Lung microvascular endothelial cell (primary cell): ENCODE data around the gene CTBP2. TPM values are rescaled to one million over a fixed set of nuclear protein-coding genes. Genes with fewer than 3 reads are reported as not detected.
"Not testable (repeated sequence)": the region's sequence is repeated elsewhere in the genome, so short reads cannot be mapped to it uniquely, and the experiment has no call there.

Source experiments
- DNase-seq, 2 donors: peaks; one replicate each; pipeline versions ENCODE4 v3.0.0 to v3.0.0-alpha.2; 2010; ENCODE audit warnings: low read depth in 2 of 2
- total RNA-seq: library from RNA; depleted of rRNA; stranded (reverse); fragments of >200 nt; gene quantifications from 2 replicates; pipeline ENCODE4 v1.2.1, GENCODE V29; 2014

CTBP2 gene
- total RNA-seq, 1 donor from 2014 or later, result 79.6 TPM

DNA sequence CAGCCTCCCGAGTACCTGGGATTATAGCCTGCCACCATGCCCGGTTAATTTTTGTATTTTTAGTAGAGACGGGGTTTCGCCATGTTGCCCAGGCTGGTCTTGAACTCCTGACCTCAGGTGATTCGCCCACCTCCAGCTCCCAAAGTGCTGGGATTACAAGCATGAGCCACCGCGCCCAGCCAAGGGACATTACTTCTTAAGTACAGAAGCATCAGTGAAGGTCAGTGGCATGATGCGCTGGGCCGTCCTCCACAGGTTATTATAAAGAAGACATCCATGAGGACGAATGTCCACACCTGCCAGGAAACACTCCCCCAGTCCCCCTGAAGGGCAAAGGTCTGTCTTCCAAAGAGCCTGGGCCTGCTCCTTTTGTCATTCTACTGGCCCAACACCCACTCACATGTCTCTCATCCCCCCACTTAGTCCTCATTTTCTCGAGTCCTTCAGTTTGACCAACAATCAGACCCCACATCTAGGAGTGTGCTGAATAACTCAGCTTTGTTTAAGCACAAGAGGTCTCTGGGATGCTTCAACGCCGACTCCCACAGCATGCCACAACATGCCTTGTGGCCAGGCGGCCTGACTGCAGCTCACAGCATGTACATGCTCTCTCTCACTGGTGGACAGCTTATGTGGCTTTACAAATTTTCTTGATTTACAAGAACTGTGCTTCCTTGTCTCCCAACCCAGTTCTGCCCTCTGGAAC, 73.0 kb downstream of the CTBP2 start:
- no peak for DNase-seq

DNA sequence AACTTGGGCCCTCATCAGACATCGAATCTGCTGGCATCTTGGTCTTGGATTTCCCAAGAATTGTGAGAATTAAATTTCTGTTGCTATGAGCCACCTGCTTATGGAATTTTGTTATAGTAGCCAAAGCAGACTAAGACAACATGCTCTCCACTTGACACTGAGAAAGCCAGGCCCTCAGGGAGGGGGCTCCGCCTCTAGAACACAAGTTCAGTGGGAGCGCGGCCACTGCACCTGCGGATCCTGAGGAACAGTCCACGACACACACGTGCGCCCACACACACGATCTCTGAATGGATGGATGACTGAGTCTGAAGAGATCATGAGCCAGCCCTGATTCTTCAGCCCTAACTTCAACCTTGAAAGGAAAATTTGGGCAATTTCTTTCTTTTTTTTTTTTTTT, 73.7 kb downstream of the CTBP2 start:
- DNase-seq, result no peak

DNA sequence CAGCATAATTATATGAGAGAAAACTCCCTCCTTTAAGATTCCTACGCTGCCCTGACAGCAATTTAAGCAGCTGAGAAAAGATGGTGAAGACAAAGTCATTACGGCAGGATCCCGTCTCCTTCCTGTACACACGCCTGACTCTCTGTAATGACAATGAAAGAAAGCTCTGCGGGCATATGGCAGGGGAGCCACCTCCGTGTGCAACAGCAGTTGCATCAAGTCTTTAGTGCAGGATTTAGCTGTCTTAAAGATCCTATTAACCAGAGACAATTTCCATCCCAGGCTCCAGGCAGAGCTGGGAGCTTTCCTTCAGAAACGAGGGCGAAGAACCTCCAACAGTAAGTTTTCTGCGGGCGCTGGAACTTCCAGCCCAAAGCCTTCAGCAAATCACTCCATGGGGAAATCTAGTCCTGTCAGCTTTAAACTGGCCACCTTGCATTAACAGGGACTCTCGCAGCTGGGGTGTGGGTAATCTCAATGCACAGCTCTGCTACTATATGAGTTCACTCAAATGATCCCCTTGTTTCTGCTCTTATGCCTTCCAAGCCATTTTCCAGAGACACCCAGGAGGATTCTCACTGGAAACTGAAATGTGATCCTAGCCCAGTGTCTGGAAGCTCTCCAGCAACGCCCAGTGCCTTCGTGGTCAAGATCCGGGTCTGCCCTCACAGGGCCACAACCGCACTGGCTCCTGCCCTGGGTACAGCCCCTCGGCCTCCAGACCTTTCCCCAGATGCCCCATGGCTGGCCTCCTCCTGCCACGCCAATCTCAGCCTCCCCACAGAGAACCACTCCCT, 74.9 kb downstream of the CTBP2 start:
- DNase-seq, result peak in 1 of 2 donors; percentile 43

DNA sequence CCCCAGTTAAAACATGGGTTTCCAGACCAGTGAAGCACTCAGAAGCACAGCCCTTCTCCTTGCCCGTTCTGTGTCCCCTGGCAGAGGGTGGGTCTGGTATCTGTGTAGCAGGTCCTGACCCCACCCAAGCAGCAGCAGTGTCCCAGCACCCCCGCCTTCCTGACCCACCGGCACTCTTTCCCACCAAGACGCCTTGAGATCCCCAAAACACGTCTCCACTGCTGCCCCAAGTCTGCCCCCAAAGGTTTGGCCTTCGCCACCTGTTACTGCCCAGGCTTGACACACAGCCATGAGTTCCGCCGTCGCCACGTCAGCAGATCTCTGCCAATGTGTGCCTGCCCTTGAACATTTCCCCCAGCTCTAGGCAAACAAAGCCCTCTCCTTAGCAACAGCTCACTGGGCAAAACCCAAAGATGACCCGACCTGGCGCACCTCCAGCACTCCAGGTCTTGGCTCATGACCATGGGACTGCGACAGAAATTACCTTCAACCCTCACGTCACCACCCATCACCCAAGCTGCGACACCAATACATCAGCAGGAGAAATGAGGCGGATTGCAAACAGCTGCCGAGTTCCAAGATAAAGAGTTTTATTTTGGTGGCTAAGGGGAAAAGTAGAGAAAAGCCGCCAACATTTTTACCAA, 75.6 kb downstream of the CTBP2 start:
- peak; percentile 85 to 92 for DNase-seq

DNA sequence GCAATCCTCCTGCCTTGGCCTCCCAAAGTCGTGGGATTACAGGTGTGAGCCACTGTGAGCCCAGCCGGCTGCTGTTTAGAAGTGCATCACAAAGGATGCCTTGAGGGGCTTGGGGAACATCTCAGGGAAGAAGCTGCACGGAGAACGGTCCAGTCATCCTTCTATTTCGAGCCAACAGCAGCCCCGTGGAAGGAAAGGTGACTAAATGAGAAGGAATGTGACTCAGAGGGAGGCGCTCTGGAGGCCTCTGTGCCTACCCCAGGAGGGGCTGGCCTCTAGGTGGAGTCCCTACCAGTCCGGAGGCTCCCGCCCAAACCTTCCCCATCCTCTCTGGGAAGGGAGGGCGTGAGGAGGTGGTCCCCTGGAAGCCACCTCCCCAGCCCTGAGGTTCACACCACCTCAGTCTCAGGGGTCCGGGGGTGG, 76.2 kb downstream of the CTBP2 start:
- peak; percentile 68 to 97 for DNase-seq

DNA sequence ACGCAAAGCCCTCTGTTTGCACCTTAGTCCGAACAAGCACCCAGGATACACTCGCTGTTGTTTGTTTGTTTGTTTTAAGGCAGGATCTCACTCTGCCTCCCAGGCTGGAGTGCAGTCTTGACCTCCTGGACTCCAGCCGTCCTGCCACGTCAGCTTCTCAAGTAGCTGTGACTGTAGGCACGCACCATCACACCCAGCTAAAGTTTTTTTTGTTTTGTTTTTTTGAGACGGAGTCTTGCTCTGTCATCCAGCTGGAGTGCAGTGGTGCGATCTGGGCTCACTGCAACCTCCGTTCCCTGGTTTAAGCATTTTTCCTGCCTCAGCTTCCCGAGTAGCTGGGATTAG, 76.8 kb downstream of the CTBP2 start:
- peak in 1 of 2 donors; percentile 94 for DNase-seq

DNA sequence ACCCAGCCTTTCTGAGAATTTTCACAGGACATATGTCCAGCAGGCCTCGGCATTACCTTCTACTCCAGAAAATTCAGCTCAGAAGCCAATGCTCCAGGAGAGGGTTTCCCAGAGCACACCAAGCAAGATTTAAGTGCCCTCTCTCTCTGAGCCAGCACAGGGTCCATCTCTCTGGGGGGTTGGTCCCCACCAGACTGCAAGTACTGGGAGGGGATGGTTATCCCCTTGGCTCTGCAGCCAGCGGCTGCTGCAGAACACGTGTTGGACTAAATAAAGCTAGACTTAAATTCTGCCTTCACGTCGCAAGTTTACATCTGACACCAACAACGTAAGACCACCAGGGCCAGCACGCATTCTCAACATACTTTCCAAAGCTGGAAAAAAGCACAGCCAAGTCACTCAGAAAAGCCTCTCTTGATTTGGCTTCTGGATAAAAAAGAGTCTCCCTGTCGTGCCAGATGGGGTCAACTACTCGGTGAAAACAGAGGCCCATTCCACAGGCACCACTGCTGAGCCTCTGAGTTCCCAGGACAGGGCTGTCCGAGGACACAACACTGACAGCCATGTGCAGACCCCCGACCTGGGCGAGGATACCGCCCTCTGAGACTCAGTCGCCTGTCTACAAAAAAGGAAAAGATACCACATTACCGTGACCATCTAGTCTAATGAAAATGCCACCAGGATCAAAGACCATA, 77.3 kb downstream of the CTBP2 start:
- DNase-seq, result no peak

DNA sequence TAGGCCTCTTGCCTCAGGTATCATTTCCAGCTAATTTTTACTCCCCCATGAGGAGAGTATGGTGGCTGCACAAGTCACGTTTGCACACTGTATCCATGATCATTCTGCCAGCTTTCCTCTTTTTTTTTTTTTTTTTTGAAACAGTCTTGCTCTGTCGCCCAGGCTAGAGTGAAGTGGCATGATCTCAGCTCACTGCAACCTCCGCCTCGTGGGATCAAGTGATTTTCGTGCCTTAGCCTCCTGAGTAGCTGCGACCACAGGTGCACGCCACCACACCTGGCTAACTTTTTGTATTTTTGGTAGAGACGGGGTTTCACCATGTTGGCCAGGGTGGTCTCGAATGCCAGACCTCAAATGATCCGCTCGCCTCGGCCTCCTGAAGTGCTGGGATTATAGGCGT, 77.9 kb downstream of the CTBP2 start:
- not testable (repeated sequence) for DNase-seq

DNA sequence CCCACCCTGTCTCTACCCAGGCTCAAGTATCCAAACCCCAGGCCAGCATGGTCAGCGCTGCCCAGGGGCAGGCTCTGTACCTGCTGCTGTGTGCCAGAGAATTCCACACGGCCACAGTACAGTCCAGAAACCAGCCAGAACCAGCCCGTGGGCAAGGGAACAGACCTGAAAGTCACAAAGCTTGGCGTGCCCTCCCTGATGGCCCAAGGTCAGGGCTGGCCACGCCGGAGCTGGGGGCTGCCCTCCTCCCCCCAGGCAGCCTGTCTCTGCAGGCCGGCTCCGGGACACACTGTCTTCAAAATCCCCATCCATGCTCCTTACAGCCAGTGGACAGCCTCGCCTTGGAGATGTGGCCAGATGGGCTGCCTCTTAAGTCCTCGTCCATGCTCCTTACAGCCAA, 78.4 kb downstream of the CTBP2 start:
- DNase-seq, result no peak

DNA sequence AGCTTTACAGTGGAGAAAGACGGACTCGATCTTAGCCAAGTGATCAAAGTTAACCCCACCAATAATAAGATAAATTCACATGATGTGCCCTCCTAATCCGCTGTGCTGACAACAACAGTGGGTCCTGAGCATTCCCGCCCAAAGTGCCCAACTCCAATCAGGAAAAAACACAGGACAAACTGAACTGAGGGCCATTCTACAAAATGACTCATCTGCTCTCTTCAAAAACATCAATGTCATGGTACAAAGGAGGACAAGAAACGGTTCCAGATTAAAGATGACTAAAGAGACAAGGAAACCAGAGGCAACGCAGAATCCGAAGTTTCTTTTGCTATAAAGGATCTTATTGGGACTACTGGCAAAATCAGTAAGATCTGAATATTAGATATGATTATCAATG, 79.4 kb downstream of the CTBP2 start:
- peak; percentile 56 to 74 for DNase-seq

DNA sequence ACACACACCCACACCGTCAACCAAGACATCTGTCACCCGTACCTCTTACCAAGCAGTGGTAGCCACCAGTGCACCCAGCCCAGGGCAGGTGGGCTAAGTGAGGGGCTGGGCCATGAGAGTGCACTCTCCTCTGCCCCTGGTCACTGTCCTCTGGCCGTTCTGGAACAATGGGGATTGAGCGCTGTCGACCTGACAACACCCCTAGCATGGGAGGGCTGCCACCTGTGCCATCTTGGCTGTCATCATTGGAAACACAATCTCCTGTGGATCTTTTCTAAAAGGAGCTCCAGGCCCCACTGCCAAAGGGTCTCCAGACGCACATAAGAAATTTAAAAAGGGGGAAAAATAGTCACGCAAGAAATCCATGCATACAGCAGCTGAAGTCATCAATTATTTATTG, 80.1 kb downstream of the CTBP2 start:
- no peak for DNase-seq

DNA sequence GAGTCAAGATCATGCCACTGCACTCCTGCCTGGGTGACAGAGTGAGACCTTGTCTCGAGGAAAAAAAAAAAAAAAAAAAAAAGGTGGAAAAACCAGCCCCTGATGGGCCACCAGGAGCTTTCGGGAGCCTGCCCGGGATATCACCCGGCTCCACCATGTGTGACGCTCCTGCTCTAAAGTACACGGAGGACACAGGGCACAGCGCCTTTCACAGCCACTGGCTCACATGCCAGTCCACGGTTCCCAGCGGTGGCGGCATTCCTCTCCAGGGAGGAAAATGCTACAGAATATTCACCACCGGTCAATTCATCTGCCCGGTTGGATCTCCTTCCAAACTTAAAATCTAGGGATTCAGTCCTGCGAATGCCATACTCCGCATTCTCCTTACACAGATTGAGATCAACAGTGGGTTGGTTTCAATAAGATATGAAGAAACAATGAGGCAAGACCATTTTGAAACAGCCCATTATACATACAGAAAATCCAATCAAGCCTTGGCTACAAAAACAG, 81.2 kb downstream of the CTBP2 start:
- DNase-seq, result no peak

DNA sequence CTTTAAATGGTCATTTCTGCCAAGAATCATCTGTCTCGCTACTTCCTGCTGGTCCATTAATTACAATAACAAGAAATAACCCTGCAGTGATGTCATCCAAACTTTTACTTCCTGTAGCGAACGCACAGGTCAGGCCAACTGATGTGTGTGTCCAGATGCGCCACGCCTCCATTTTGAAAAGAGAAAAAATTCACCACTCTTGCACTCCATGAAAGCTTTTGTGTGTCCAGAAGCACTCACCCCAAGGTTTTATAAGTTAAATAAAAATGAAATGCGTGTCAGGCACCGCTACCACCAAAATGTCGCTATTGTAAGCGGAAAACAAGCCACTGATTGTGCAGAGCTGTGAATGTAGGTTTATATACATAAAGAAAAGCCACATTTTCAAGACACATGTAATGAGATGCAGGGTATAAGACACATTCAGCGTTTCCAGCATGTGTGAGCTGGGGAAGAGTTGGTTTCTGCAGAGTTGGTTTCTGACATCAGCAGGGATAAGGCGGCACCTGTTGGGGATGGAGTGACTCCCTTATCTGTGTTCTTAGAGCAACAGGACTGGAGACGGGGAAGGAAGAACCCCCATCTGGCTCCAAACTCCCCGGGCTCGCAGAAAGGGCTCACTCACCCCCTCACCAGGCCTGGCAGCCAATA, 83.3 kb downstream of the CTBP2 start:
- DNase-seq, result peak; percentile 87 to 95

DNA sequence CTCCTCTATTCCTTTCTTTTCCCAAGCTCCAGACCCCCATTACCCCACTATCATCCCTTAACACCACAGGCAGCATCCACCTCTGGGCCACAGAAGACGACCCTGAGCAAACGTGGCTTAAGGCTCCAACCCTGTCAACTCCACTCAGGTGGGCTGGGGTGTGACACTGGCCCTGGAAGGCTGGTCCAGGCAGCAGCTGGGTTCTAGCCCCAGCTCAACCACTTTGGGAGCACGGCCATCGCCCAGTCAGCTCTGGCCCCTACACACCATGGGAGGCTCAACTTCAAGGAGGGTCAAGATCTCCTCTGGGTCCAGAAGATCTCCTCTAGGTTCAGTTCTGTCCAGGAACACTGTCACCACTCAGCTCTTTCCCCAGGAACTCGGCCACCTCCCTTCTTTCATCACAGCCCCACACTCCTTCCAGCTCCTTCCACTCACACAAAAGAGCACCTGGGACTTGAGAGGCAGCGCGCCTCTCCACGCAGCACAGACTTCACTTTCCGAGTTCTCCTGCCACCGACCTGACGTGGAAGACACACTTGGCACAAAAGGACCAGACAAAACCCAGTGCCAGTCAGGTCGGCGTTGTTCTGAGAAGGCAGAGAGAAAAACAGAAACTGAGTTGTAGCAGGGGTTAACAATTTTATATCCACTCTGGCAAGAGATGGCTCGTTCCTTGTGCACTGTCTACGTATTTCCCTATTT, 84.1 kb downstream of the CTBP2 start:
- DNase-seq, result no peak

DNA sequence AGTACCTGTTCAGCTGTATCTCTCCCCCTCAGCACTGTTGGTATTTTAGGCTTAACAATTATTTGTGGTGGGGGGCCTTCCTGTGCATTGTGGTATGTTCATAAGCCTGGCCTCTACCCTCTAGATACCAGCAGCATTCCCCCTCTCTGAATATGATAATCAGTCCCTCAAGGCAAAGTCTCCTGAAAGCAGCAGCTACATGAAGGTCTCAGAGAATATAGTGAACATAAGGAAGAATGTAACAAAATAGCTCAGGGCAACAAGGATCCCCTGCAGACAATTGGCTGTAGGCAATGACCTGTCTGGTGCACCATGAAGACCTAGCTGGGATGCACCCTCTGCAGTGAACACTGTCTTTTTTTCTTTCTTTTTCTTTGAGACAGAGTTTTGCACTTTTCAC, 86.4 kb downstream of the CTBP2 start:
- no peak for DNase-seq

DNA sequence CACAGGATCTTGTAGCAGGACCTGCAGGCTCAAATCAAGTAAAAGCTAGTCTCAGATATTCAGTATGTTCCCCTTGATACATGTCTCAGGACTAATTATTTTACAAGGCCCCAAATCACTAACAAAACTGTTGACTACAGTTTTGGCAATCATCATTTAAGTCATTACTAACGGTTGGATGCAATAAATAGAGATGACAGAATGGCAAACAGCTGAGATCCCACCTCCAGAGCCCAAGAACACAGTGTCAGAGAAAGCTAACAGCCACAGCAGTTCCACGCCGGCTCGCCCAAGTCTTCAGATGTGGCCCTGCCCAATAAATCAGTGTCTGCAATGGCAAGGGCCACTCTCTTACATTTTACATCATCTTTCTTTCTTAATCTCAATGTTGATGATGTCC, 87.6 kb downstream of the CTBP2 start:
- no peak for DNase-seq

DNA sequence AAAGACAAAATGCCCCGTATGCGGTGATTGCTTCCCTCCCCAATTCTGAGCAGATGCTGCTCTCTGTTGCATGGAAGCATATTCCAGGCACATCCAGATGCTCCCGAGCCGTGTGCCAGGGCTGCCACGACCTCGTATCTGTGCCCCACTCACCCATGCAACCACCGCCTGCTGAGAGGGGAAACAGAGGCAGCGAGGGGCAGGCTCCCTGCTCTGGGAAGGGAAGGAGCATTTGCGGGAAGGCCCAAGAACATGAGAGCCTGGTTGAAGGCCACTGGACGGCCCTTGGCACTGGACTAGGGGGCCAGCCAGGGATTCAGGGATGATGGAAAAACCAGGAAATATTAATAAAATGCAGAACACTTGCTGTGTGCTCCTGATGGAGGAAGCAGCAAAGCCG, 89.4 kb downstream of the CTBP2 start:
- DNase-seq, result no peak

DNA sequence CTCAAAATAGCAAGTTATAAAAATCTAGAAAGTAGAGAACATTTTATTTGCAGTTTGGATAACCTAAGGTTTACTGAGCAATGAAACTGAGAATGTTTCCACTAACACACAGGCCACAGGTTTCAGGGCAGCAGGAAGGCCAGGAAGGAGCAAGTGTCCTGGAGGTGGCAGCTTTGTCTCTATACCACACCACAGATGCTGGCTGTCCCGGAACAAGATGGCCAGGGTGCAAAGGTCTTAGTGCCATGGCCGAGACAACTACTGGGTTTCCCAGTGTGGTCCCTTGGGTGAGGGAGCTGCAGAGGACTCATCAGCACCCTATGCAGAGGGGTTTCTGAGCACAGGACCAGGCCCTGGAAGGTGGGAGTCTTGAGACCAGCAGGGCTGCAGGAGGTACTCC, 92.0 kb downstream of the CTBP2 start:
- no peak for DNase-seq

DNA sequence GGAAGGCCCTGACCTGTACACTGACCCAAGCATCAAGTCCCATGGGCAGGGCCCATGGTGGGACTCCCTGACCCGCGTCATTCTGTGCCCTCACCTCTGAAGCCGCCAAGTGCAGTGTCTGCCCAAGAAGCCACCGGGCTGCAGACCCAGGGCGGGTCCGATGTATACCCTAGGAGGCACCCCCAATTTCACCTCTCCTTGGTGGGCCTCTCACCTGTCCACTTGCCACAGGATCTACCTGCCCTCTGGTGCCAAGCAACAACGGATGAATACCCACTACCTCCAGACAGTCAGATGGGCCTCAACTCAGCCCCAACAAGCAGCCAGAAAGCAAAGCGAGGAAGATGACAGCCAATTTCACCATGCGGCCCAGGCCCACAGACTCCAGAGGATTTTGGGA, 92.6 kb downstream of the CTBP2 start:
- no peak for DNase-seq

DNA sequence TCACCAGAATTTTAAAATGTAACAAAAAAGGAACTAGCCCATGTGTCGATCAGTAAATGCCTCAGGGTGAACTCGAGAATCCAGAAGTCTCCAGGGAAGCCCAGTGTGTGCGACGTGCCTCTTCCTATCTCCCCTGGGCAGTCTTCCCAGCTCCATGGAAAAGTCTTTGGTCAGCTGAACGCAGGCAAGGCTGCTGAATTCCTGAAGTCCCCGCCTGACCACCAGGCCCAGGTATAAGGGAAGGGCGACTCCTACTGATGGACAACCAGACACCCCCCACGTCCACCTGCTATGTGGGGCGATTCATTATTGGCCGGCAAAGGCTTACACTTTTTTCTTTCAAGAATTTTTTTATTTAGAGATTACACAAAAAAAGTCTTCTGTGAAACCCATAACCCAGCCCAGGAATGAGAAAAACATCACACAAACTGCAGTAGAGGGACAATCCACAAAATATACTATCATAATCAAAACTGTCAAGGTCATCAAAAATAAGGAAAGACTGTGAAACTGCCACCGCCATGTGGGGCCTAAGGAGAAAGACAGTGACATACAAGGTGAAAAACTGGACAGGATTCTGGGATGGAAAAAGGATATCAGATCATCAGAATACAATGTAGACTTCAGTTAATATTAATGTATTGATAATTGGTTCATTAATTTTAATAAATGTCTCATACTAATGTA, 93.5 kb downstream of the CTBP2 start:
- DNase-seq, result no peak
